Fibroblast of the aortic adventitia (primary cell): ENCODE results near the gene ECE2. TPM values are rescaled to one million over a fixed set of nuclear protein-coding genes. Genes with fewer than 3 reads are reported as not detected.

Experiments
- DNase-seq: peaks from one replicate; pipeline ENCODE4 v3.0.0-alpha.2; 2010; ENCODE audit warnings: low read depth
- H3K4me3 ChIP-seq: 2 replicates; pipeline ENCODE4 v1.5.1; 2011; ENCODE audit warnings: low read depth, mild to moderate bottlenecking, control low read depth, low read length, moderate library complexity
- total RNA-seq: library from RNA; depleted of rRNA; stranded (reverse); fragments of >200 nt; gene quantifications from 2 replicates; pipeline ENCODE4 v1.2.3, GENCODE V29; 2012; ENCODE audit warnings: low replicate concordance
- TF ChIP-seq, protein P1 (sequence below): IDR thresholded peaks from 2 replicates; pipeline ENCODE4 v1.5.1; 2011; ENCODE audit warnings: mild to moderate bottlenecking, low read length, control low read depth, inconsistent platforms; ENCODE audit not compliant: insufficient read depth

The ECE2 gene
- total RNA-seq, 1 donor: not detected

DNA sequence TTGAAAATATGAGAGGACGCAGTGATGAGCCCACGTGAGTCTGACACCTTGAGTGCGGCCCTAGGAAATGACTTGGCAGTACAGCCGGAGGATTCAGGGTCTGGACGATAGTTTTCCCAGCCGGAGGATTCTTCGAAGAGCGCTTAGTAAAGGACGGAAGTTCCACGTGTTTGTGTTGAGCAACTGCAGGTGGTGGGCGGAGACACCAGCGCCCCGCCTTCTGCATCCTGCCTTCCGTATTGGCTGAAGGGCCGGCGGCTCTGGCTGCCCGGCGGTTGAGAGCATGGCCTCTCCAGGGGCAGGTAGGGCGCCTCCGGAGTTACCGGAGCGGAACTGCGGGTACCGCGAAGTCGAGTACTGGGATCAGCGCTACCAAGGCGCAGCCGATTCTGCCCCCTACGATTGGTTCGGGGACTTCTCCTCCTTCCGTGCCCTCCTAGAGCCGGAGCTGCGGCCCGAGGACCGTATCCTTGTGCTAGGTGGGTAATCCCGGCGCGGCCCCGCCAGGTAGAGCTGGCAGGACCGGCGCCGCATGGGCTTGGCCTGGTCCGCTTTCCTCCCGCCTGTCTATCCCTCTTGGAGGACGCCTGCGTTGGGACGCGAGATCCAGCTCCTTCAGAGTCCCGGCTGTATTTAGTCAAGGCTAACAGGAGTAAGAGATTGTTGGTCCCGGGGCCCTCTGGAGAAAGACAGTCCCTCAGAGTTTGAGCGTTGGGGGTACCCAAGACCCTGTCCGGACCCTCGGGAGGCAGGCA is 26.2 kb upstream of the ECE2 start, which contains the start of gene EEF1AKMT4:
EEF1AKMT4 (plus strand) TSS at position 261 of the 755 bp plus-strand sequence; CDS start at position 284, 23 bp downstream.
- peak within 1 kb of the TSS; percentile 100 for H3K4me3 ChIP-seq
- TF ChIP-seq, protein P1, sequence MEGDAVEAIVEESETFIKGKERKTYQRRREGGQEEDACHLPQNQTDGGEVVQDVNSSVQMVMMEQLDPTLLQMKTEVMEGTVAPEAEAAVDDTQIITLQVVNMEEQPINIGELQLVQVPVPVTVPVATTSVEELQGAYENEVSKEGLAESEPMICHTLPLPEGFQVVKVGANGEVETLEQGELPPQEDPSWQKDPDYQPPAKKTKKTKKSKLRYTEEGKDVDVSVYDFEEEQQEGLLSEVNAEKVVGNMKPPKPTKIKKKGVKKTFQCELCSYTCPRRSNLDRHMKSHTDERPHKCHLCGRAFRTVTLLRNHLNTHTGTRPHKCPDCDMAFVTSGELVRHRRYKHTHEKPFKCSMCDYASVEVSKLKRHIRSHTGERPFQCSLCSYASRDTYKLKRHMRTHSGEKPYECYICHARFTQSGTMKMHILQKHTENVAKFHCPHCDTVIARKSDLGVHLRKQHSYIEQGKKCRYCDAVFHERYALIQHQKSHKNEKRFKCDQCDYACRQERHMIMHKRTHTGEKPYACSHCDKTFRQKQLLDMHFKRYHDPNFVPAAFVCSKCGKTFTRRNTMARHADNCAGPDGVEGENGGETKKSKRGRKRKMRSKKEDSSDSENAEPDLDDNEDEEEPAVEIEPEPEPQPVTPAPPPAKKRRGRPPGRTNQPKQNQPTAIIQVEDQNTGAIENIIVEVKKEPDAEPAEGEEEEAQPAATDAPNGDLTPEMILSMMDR: peak; percentile 71

DNA sequence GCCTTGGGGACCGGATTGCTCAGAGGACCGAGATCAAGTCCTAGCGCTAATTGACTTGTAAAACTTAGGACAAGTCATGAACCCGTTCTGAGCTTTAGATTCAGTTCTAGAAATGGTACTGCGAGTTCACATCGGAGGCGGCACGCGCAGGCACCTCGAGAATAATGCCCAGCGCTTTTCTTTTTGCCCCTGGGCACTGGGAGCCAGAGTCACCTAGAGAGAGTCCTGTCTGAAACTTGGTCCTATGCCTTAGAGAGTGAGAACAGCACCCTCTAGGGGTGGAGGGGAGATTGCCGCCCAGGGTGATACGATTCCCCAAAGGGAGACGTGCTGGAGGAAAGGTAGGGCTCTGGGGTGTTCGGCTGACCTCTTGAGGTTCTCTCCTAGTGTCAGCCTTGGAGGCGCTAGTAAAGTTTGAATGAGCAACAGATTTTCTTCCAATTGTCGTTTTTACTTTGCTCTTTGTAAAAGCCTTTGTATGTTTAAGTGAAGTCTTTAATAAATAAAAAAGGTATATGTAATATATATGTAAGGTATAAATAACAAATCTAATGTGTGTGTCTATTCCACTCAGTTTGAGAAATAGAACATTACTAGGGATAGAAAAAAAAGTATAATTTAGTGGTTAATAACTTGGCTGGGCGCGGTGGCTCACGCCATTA is 25.5 kb upstream of the ECE2 start:
- TF ChIP-seq, protein P1: peak; percentile 99
- peak overlapping the region; percentile 100 for H3K4me3 ChIP-seq
- DNase-seq: peak; percentile 89

More for the DNA sequence above, 26.2 kb upstream of the ECE2 start, which contains the start of gene EEF1AKMT4:
- DNase-seq: peak; percentile 99

DNA sequence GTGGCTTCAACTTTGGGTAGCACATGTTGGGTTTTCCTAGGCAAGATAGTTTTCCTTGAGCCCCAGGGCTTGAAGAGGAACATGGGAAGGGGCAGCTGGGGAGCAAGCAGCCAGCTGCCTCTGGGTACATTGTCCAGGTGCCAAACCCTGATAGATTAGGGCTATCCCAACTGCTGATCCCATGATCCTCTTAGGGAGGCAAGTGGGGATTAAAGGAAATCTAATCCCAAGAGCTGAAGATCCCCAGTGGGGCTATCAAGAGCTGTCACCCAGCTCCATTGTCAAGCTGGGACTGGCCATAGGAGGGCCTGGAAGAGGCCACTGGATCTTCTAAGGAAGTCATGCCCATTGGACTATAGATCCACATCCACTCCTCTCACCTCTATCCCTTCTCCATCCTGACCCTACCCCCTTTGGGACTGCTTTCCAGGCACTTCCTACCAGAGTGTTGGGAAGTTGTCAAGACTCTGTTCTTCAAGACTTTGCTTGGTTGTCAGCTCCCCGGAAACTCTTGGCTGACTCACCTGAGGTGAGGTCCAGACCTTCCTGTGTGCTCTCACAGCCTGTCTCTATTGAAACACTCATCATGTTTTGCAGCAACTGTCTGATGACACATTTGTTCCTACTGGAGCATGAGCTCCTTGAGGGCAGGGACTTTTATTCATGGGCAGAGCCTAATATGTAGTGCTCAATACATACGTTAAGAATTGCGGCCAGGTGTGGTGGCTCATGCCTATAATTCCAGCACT is 20.4 kb upstream of the ECE2 start:
- TF ChIP-seq, protein P1: no peak
- DNase-seq: no peak
- no peak overlapping the region for H3K4me3 ChIP-seq

DNA sequence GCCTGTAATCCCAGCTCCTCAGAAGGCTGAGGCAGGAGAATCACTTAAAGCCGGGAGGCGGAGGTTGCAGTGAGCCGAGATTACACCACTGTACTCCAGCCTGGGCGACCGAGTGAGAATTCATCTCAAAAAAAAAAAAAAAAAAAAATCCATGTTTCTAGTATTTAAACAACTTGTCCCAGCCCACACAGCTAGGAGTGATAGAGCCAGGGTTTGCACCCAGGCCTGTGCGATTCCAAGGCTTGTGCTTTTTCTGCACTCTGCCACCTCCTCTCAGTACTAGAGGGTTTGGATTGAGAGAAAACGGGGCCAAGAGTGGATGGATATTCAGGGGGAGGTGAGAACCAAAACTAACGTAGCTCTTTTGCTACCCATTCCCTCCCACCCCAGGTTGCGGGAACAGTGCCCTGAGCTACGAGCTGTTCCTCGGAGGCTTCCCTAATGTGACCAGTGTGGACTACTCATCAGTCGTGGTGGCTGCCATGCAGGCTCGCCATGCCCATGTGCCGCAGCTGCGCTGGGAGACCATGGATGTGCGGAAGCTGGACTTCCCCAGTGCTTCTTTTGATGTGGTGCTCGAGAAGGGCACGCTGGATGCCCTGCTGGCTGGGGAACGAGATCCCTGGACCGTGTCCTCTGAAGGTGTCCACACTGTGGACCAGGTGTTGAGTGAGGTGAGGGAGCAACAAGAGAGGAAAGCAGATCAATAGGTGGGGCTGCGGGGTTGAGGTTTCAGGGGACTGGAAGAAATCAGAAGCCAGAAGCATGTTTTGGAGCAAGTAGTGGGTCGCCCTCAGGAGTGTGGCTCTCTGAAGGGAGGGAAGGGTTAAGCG is 18.5 kb upstream of the ECE2 start:
- no peak for DNase-seq
- TF ChIP-seq, protein P1: no peak
- H3K4me3 ChIP-seq: no peak overlapping the region

DNA sequence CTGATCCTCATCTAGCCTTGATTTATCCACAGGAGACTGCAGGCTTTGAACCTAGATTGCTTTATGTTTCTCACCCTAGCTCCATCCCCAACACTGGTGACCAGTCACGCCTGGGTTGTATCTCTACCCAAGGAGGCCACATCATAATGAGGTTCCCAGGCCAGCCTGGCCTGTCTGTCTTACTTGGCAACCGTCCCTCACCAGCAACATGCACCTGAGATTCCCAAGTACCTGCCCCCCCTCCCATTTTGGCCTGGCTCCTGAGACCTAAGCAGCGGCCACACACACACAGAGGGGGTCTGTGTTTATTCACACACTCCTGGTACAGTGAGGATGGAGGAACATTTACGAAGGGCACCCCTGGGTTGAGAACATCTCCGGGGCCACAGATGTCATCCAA is 16.9 kb upstream of the ECE2 start:
- no peak for DNase-seq
- TF ChIP-seq, protein P1: no peak
- H3K4me3 ChIP-seq: no peak overlapping the region

DNA sequence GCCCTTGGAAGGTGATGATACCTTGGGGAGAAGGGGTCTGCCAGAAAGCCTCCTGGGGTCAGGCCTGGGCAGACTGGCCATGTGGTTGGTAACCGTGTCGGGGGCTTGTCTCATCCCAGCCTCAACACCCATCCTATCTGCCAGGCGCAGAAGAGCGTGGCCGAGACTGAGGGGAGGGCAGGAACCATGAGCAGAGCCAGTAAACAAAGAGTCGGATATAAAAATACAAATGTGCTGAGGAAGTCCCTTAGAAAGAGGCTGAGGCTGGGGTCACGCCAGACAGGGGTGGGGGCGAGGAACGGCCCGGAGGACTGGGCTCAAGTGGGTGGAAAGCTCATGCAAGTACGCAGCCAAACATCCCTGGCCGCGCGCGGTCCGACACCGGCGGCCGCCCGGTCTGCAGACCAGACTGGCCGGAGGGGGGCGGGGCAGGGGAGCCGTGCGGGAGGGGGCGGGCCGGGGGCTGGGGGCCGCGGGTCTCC is 16.4 kb upstream of the ECE2 start:
- TF ChIP-seq, protein P1: no peak
- no peak overlapping the region for H3K4me3 ChIP-seq

More for the DNA sequence above, 16.4 kb upstream of the ECE2 start:
- DNase-seq: no peak
